NK-92 (cell line): ENCODE results near the gene SLC8A3.

Experiments used
- DNase-seq: peaks from one replicate; lab custom pipeline; 2025; ENCODE audit not compliant: unreplicated experiment; lab: John Stamatoyannopoulos, UW

SLC8A3 gene

GRCh38 chr14:70002589-70003346, 186.0 kb downstream of the SLC8A3 start:
- no peak for DNase-seq

- no peak for DNase-seq
These were observed 188.2 kb downstream of the SLC8A3 start for GRCh38 chr14:70000601-70001000.

GRCh38 chr14:69999261-69999674, 189.5 kb downstream of the SLC8A3 start:
- DNase-seq = no peak

GRCh38 chr14:69997849-69998248, 190.9 kb downstream of the SLC8A3 start:
- no peak for DNase-seq

- DNase-seq = no peak
These were observed 192.5 kb downstream of the SLC8A3 start for GRCh38 chr14:69996216-69996615.
